IMR-90 (cell line): Measurements from ENCODE around the gene AP2B1.

Experiments
- BHLHE40 ChIP-seq: fragments of 150-350 bp; IDR thresholded peaks from 2 replicates; pipeline ENCODE4 v1.6.1; 2016; ENCODE audit warnings: mild to moderate bottlenecking, low read depth, low read length
- MAFK ChIP-seq: IDR thresholded peaks from 2 replicates; pipeline ENCODE4 v1.6.1; 2012; ENCODE audit warnings: low read depth, low read length, improper control_type of control experiment
- POLR2A ChIP-seq: IDR thresholded peaks from 2 replicates; pipeline ENCODE4 v1.6.1; 2012; ENCODE audit warnings: mild to moderate bottlenecking, low read depth, low read length
- TF ChIP-seq, protein P1 (sequence below): conservative IDR thresholded peaks from 2 replicates; pipeline ENCODE4 v1.5.1; 2012; ENCODE audit warnings: mild to moderate bottlenecking, low read depth, low read length, improper control_type of control experiment
- TF ChIP-seq, protein P2 (sequence below): fragments of 150-350 bp; IDR thresholded peaks from 2 replicates; pipeline ENCODE4 v1.6.1; 2016; ENCODE audit warnings: low read depth, mild to moderate bottlenecking, low read length, moderate library complexity, borderline replicate concordance

DNA sequence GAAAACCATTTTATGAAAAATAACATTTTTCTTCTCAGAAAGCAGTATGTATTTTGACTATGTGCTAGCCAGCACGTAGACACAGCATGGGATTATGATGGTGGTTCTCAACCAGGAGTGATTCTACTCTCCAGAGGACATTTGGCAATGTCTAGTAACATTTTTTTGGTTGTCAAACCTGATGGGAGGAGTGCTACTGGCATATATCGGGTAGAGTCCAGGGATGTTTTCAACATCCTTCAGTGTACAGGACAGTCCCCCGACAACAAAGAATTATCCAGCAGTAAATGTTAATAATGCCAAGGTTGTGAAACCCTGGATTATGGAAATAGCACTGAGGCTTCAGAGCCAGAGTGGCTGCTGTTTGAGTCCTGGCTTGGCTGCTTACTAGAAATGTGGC lies 27.7 kb downstream of the AP2B1 start:
- TF ChIP-seq, protein P1, sequence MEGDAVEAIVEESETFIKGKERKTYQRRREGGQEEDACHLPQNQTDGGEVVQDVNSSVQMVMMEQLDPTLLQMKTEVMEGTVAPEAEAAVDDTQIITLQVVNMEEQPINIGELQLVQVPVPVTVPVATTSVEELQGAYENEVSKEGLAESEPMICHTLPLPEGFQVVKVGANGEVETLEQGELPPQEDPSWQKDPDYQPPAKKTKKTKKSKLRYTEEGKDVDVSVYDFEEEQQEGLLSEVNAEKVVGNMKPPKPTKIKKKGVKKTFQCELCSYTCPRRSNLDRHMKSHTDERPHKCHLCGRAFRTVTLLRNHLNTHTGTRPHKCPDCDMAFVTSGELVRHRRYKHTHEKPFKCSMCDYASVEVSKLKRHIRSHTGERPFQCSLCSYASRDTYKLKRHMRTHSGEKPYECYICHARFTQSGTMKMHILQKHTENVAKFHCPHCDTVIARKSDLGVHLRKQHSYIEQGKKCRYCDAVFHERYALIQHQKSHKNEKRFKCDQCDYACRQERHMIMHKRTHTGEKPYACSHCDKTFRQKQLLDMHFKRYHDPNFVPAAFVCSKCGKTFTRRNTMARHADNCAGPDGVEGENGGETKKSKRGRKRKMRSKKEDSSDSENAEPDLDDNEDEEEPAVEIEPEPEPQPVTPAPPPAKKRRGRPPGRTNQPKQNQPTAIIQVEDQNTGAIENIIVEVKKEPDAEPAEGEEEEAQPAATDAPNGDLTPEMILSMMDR, result no peak
- TF ChIP-seq POLR2A (no peak), MAFK (no peak), BHLHE40 (no peak)
- TF ChIP-seq, protein P2, sequence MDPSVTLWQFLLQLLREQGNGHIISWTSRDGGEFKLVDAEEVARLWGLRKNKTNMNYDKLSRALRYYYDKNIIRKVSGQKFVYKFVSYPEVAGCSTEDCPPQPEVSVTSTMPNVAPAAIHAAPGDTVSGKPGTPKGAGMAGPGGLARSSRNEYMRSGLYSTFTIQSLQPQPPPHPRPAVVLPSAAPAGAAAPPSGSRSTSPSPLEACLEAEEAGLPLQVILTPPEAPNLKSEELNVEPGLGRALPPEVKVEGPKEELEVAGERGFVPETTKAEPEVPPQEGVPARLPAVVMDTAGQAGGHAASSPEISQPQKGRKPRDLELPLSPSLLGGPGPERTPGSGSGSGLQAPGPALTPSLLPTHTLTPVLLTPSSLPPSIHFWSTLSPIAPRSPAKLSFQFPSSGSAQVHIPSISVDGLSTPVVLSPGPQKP, result no peak
